Stimulated activated CD4-positive, alpha-beta T cell treated with anti-CD3 and anti-CD28 coated beads, Interleukin-15, amount 100 ng/mL, for 48 hours (primary cell): ENCODE results near the gene NCF1.
"Not testable (repeated sequence)": the region's sequence is repeated elsewhere in the genome, so short reads cannot be mapped to it uniquely, and the experiment has no call there.

Experiments used
- DNase-seq, 2 donors: peaks; one replicate each; pipeline ENCODE4 v3.0.0-alpha.2; 2020; ENCODE audit warnings: low read depth in 2 of 2

Gene NCF1

DNA sequence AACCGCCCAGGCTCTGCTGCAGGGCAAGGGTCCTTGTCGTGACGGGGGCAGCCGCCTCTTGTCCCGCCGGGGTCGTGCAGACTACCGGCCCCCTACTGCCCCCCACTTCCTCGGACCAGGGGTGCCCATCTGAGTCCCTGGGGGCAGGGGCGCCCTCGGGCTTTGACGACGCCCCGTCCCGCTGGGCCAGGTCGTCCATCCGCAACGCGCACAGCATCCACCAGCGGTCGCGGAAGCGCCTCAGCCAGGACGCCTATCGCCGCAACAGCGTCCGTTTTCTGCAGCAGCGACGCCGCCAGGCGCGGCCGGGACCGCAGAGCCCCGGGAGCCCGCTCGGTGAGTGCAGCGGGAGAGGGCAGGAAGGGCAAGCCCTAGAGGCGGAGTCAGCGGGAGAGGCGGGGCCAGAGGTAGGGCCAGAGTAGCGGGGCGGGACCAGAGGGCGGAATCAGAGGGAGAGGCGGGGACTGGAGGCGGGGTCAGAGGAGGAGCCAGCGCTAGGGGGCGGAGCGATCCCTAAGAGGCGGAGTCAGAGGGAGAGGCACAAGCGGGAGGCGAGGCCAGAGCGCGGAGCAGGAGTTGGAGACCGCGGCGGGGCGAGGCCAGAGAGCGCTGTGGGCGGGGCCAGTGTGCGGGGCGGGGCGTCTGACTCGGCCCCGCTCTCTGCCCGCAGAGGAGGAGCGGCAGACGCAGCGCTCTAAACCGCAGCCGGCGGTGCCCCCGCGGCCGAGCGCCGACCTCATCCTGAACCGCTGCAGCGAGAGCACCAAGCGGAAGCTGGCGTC lies 14.7 kb downstream of the NCF1 start:
- peak; percentile 89 to 94 for DNase-seq

DNA sequence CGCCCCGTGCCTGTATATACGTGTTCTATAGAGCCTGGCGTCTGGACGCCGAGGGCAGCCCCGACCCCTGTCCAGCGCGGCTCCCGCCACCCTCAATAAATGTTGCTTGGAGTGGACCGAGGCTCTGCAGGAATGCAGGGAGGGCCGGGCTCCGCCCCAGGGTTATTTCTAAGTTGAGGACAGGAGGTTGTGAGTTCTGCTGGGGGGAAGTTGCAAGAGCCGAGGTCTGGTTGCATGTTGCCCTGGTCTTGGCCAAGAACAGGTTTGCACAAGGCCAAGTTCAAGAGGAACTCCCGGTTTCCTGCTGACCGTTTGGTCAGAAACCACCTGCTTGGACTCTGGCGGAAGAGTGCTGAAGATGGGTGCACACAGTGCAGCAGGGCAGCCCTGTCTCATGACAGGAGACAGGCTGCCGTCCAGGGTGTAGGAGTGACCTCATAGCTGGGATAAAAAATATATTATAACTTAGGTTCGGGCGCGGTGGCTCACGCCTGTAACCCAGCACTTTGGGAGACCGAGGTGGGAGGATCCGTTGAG lies 15.5 kb downstream of the NCF1 start:
- not testable (repeated sequence) for DNase-seq

DNA sequence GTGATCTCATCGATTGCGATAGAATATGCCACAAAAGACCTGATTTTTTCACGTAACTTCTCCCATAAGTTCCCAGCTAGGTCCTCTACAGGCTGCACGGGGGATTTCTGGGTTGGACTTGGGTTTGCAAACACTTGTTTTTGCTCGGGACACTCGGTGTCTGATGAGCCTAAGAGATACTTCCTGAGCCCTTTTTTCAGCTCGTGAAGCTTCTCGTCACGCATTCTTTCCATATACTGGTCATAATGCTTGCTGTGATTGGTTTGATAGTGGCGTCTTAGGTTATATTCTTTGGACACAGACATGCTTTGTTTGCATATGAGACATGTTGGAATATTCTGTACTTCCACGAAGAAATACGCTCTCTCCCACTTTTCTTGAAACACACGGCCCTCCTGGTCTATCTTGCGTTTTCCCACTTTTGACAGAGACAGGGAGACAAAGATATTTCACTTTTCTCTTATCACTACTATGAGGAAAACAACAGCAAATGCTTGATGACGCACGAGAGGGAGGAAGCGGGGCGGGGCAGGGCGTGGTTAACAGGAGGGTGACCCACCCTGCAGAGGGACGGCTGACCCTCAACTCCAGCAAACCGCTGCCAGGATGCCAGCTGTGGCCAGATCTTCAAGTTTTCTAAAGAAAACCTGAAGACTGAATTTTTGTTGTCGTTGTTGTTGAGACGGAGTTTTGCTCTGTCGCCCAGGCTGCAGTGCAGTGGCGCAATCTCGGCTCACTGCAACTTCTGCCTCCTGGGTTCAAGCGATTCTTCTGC lies 24.2 kb downstream of the NCF1 start:
- not testable (repeated sequence) for DNase-seq

GRCh38 chr7:74798644-74799043 lies 24.8 kb downstream of the NCF1 start:
- not testable (repeated sequence) for DNase-seq

DNA sequence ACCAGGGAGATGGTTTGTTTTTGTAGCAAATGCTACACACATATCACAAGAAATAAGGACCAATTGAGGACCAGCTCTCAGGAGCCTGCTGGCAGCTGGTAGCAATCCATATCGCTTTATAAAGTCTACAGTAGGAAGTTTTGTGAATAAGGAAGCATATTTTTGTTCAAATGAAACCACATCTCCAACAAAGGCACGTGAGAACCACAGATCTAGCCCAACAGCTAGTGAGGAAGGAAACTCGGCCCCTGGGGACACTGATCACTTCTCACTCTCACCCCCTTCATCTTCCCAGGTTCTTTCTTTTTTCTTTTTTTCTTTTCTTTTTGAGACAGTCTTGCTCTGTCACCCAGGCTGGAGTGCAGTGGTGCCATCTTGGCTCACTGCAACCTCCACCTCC lies 42.1 kb downstream of the NCF1 start:
- DNase-seq, result not testable (repeated sequence)

GRCh38 chr7:74820146-74820805 lies 46.5 kb downstream of the NCF1 start:
- DNase-seq, result not testable (repeated sequence)

- not testable (repeated sequence) for DNase-seq
Measured at GRCh38 chr7:74821259-74821658, 47.4 kb downstream of the NCF1 start.

GRCh38 chr7:74829959-74830358 lies 56.1 kb downstream of the NCF1 start:
- DNase-seq, result not testable (repeated sequence)

- DNase-seq, result not testable (repeated sequence)
Measured at GRCh38 chr7:74830411-74830810, 56.6 kb downstream of the NCF1 start.
